GM12878 (cell line): ENCODE results near the gene ACSF3. TPM values are rescaled to one million over a fixed set of nuclear protein-coding genes. Genes with fewer than 3 reads are reported as not detected.

ENCODE experiments used
- ATAC-seq: fragments of 200-7000 bp; cut with Tn5 transposase; 3 replicates; pipeline ENCODE4 v1.9.1; 2020; ENCODE audit warnings: mild to moderate bottlenecking, moderate library complexity
- BruUV-seq: library from RNA; stranded (reverse); fragments of 400-500 nt; replicated peaks from 2 replicates; lab custom pipeline; 2021; lab: Mats Ljungman, UMichigan
- CTCF ChIA-PET: fragments of 300-600 bp; sonication (Branson Sonifier 250); formaldehyde crosslinking; extraction: SDS; loops from one replicate; lab custom pipeline; 2021; ENCODE audit warnings: inconsistent platforms; lab: Yijun Ruan, JAX
- POLR2A ChIA-PET: fragments of 350-600 bp; formaldehyde crosslinking; extraction: SDS; loops from one replicate; lab custom pipeline; 2021; ENCODE audit warnings: inconsistent platforms; lab: Charles Lee
- RAD21 ChIA-PET: fragments of 300-600 bp; sonication (Branson Sonifier 250); formaldehyde crosslinking; loops from one replicate; lab custom pipeline; 2023; ENCODE audit warnings: antibody characterized with exemption; ENCODE audit not compliant: unreplicated experiment; lab: Charles Lee
- SMC1A ChIA-PET: fragments of 300-600 bp; sonication (Branson Sonifier 250); formaldehyde crosslinking; loops from one replicate; lab custom pipeline; 2023; ENCODE audit not compliant: unreplicated experiment, uncharacterized antibody; lab: Charles Lee
- DNase-seq: peaks from one replicate; pipeline ENCODE4 v3.0.0-alpha.2; 2011; ENCODE audit warnings: low read depth, low spot score
- FAIRE-seq: peaks from 3 replicates; lab custom pipeline; 2011; peaks lifted over from hg19 to GRCh38; lab: Jason Lieb, UNC
- H2AFZ ChIP-seq: 2 replicates; pipeline ENCODE4 v1.6.0; 2011; ENCODE audit warnings: low read depth, low read length, control low read depth; ENCODE audit not compliant: control insufficient read depth
- H3K27ac ChIP-seq: 2 replicates; pipeline ENCODE4 v1.5.1; 2011; ENCODE audit warnings: control low read depth; ENCODE audit not compliant: control insufficient read depth, insufficient read depth
- H3K27me3 ChIP-seq, 2 experiments: replicated peaks in 1 of 2; 2 replicates each; pipeline versions ENCODE4 v1.6.0 to v1.6.1; 2011; ENCODE audit warnings: low read length in 1 of 2; ENCODE audit not compliant: control insufficient read depth in 2 of 2, insufficient read depth in 2 of 2
- H3K36me3 ChIP-seq, 2 experiments: 2 replicates each; pipeline ENCODE4 v1.5.1; 2011; ENCODE audit warnings: low read length in 1 of 2; ENCODE audit not compliant: control insufficient read depth in 2 of 2, insufficient read depth in 2 of 2
- H3K4me1 ChIP-seq: 2 replicates; pipeline ENCODE4 v1.6.1; 2011; ENCODE audit warnings: mild to moderate bottlenecking, low read length, moderate library complexity, mixed read lengths; ENCODE audit not compliant: control insufficient read depth, insufficient read depth
- H3K4me2 ChIP-seq: 2 replicates; pipeline ENCODE4 v1.6.0; 2011; ENCODE audit warnings: control low read depth; ENCODE audit not compliant: control insufficient read depth, insufficient read depth
- H3K4me3 ChIP-seq: fragments of 200-600 bp; sonication (generic); 2 replicates; pipeline ENCODE4 v1.5.1; 2016
- H3K79me2 ChIP-seq: 2 replicates; pipeline ENCODE4 v1.6.0; 2011; ENCODE audit warnings: low read length; ENCODE audit not compliant: control insufficient read depth, insufficient read depth
- H3K9ac ChIP-seq: 2 replicates; pipeline ENCODE4 v1.8.0; 2011; ENCODE audit warnings: low read length, control low read depth, mixed read lengths; ENCODE audit not compliant: control insufficient read depth, insufficient read depth
- H3K9me3 ChIP-seq: replicated peaks from 3 replicates; pipeline ENCODE4 v1.5.1; 2011; ENCODE audit warnings: mild to moderate bottlenecking, low read length; ENCODE audit not compliant: control insufficient read depth, insufficient read depth
- H4K20me1 ChIP-seq: 2 replicates; pipeline ENCODE4 v1.6.0; 2011; ENCODE audit not compliant: control insufficient read depth, insufficient read depth
- CHD1 ChIP-seq: IDR thresholded peaks from 2 replicates; pipeline ENCODE4 v1.6.1; 2012; ENCODE audit warnings: low read depth, low read length, improper control_type of control experiment
- E2F4 ChIP-seq: IDR thresholded peaks from 2 replicates; pipeline ENCODE4 v1.6.1; 2012; ENCODE audit warnings: low read depth, low read length, improper control_type of control experiment
- HDGF ChIP-seq: fragments of 450-650 bp; IDR thresholded peaks from 2 replicates; pipeline ENCODE4 v1.6.1; 2016; ENCODE audit warnings: antibody characterized with exemption
- MTA3 ChIP-seq: IDR thresholded peaks from 2 replicates; pipeline ENCODE4 v1.6.1; 2012; ENCODE audit warnings: low read length, inconsistent platforms, borderline replicate concordance
- RAD21 ChIP-seq: IDR thresholded peaks from 2 replicates; pipeline ENCODE4 v1.6.1; 2011; ENCODE audit warnings: mild to moderate bottlenecking, low read depth, low read length, moderate library complexity; ENCODE audit not compliant: insufficient read depth
- RCOR1 ChIP-seq: conservative IDR thresholded peaks from 2 replicates; pipeline ENCODE4 v1.6.1; 2012; ENCODE audit warnings: low read depth, low read length, improper control_type of control experiment
- SKIL ChIP-seq: fragments of 450-650 bp; IDR thresholded peaks from 2 replicates; pipeline ENCODE4 v1.6.1; 2017; ENCODE audit warnings: mild to moderate bottlenecking, low read depth, inconsistent platforms; ENCODE audit not compliant: poor library complexity, severe bottlenecking
- SMAD1 ChIP-seq: fragments of 450-650 bp; IDR thresholded peaks from 2 replicates; pipeline ENCODE4 v1.6.1; 2018; ENCODE audit warnings: mild to moderate bottlenecking, low read depth; ENCODE audit not compliant: partially characterized antibody
- SMAD5 ChIP-seq: IDR thresholded peaks from 2 replicates; pipeline ENCODE4 v1.6.1; 2016; ENCODE audit warnings: antibody characterized with exemption, low read depth
- SUPT20H ChIP-seq: IDR thresholded peaks from 2 replicates; pipeline ENCODE4 v1.6.1; 2011; ENCODE audit warnings: low read depth, mild to moderate bottlenecking, low read length, moderate library complexity, borderline replicate concordance; ENCODE audit not compliant: control insufficient read depth
- ZNF274 ChIP-seq: IDR thresholded peaks from one replicate; pipeline ENCODE4 v1.8.0; 2011; ENCODE audit not compliant: insufficient read length, insufficient read depth
- WGBS: methylation state at CpG from one replicate; pipeline ENCODE4 v1.1.6; 2016; ENCODE audit warnings: low lambda C conversion rate; ENCODE audit not compliant: insufficient replicate concordance, insufficient coverage; ENCODE audit errors: missing lambda C conversion rate; 5-methylcytosine and 5-hydroxymethylcytosine counted together
- in situ Hi-C: fragments of 300-500 bp; cut with MboI; formaldehyde crosslinking; loops from 9 replicates; pipeline ENCODE4 v1.14.3; 2018; ENCODE audit warnings: mixed read lengths
- intact Hi-C: fragments of 100-400 bp; cut with micrococcal nuclease; formaldehyde crosslinking; loops from one replicate; pipeline ENCODE4 v1.14.2; 2022; ENCODE audit not compliant: unreplicated experiment
- polyA plus RNA-seq, 11 experiments: library from polyadenylated mRNA; depleted of rRNA in 4 of 11; unstranded in 6 of 11; stranded (reverse) in 5 of 11; fragments of >200 nt; fragmentation: Nextera tagmentation in 4 of 11; fragmentation: Illumina TruSeq in 1 of 11; extraction: Ambion mirVana in 4 of 11; extraction: Trizol in 1 of 11; gene quantifications; 1 replicate in 1 of 11; 2 replicates in 10 of 11; pipeline versions ENCODE4 v1.2.1 to v1.2.3, GENCODE V29; 2011 to 2016; ENCODE audit warnings: inconsistent platforms in 2 of 11, missing spikeins in 2 of 11, low read depth in 1 of 11
- total RNA-seq, 4 experiments: library from RNA; depleted of rRNA in 3 of 4; stranded (reverse); fragments of >200 nt in 3 of 4; fragmentation: Illumina TruSeq in 1 of 4; extraction: Trizol in 1 of 4; gene quantifications; 2 replicates each; pipeline versions ENCODE4 v1.2.1 to v1.2.3, GENCODE V29; 2013 to 2021
- TF ChIP-seq, protein P1 (sequence below): fragments of 150-350 bp; IDR thresholded peaks from 2 replicates; pipeline ENCODE4 v1.6.1; 2016; ENCODE audit warnings: low read depth, low read length
- TF ChIP-seq, protein P2 (sequence below), 3 experiments: IDR thresholded peaks in 2 of 3; conservative IDR thresholded peaks in 1 of 3; 2 replicates each; pipeline ENCODE4 v1.5.1; 2011; ENCODE audit warnings: low read depth in 3 of 3, low read length in 3 of 3, mild to moderate bottlenecking in 3 of 3, control low read depth in 2 of 3, moderate library complexity in 2 of 3, inconsistent platforms in 1 of 3, mixed read lengths in 1 of 3; ENCODE audit not compliant: control insufficient read depth in 2 of 3, insufficient read depth in 1 of 3; ENCODE audit errors: extremely low read depth in 1 of 3

Gene ACSF3
- total and polyA plus RNA-seq, 10 of the 15 experiments (the other 5 are each of a cell fraction or from before 2014, with no cell fraction given) = 1.0 to 44.4 (median 25.8) TPM

DNA sequence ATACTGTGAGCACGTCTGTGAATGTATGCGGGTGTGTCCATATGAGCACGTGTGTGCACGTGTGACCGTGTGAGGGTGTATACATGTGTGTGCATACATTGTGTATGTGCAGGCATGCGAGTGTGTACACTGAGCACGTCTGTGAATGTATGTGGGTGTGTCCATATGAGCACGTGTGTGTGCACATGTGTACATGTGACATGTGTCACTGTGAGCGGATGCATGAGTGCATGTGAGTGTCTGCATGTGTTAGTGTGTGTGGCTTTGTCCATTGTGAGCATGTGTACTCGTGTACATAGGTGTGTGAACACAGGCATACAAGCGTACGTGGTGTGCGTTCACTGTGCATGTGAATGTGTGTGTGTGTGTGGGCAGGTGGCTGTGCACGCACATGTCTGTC, 17.5 kb upstream of the ACSF3 start (continued):
- no peak for TF ChIP-seq CHD1
- TF ChIP-seq, protein P1, sequence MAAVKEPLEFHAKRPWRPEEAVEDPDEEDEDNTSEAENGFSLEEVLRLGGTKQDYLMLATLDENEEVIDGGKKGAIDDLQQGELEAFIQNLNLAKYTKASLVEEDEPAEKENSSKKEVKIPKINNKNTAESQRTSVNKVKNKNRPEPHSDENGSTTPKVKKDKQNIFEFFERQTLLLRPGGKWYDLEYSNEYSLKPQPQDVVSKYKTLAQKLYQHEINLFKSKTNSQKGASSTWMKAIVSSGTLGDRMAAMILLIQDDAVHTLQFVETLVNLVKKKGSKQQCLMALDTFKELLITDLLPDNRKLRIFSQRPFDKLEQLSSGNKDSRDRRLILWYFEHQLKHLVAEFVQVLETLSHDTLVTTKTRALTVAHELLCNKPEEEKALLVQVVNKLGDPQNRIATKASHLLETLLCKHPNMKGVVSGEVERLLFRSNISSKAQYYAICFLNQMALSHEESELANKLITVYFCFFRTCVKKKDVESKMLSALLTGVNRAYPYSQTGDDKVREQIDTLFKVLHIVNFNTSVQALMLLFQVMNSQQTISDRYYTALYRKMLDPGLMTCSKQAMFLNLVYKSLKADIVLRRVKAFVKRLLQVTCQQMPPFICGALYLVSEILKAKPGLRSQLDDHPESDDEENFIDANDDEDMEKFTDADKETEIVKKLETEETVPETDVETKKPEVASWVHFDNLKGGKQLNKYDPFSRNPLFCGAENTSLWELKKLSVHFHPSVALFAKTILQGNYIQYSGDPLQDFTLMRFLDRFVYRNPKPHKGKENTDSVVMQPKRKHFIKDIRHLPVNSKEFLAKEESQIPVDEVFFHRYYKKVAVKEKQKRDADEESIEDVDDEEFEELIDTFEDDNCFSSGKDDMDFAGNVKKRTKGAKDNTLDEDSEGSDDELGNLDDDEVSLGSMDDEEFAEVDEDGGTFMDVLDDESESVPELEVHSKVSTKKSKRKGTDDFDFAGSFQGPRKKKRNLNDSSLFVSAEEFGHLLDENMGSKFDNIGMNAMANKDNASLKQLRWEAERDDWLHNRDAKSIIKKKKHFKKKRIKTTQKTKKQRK = no peak

DNA sequence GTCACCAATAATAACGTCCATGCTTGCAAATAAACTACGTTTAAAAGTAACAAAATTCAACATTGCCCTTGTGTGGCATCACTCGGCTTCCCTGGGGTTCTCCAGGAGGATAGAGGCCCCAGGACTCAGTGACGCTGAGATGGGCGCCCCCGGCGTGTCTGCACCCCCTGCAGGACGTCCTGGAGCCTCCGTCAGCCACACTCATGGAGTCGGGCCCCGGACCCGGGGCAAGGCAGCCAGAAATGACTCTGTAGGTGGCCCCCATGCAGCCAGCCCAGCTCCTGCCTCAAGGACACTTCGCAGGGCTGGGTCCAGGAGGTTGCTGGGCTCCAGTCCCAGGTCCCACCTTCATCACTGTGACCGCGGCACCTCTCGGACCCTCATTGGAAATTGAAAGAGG, 16.6 kb upstream of the ACSF3 start:
- POLR2A ChIA-PET = no interaction called here
- H4K20me1 ChIP-seq = no peaks in the 10 kb centered on the region
- FAIRE-seq = no peak
- 69% methylated on average over 16 of the region's 16 CpGs for WGBS
- TF ChIP-seq SKIL (no peak), E2F4 (no peak), SMAD1 (no peak), SMAD5 (no peak), CHD1 (no peak), ZNF274 (no peak), MTA3 (no peak), HDGF (no peak), SUPT20H (no peak), RCOR1 (no peak), RAD21 (no peak)
- TF ChIP-seq, protein P2, sequence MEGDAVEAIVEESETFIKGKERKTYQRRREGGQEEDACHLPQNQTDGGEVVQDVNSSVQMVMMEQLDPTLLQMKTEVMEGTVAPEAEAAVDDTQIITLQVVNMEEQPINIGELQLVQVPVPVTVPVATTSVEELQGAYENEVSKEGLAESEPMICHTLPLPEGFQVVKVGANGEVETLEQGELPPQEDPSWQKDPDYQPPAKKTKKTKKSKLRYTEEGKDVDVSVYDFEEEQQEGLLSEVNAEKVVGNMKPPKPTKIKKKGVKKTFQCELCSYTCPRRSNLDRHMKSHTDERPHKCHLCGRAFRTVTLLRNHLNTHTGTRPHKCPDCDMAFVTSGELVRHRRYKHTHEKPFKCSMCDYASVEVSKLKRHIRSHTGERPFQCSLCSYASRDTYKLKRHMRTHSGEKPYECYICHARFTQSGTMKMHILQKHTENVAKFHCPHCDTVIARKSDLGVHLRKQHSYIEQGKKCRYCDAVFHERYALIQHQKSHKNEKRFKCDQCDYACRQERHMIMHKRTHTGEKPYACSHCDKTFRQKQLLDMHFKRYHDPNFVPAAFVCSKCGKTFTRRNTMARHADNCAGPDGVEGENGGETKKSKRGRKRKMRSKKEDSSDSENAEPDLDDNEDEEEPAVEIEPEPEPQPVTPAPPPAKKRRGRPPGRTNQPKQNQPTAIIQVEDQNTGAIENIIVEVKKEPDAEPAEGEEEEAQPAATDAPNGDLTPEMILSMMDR (IDR thresholded peaks at IDR 0.05 in 2 of 3, conservative IDR thresholded peaks at IDR 0.05 in 1 of 3; ENCODE audit: control insufficient read depth in 2 of 3, extremely low read depth in 1 of 3, insufficient read depth in 1 of 3, low read depth in 3 of 3, low read length in 3 of 3) = no peak
- H3K27ac ChIP-seq = no peak overlapping the region
- H3K79me2 ChIP-seq = no peaks in the 10 kb centered on the region
- no peak overlapping the region for H3K9ac ChIP-seq
- no peaks in the 10 kb centered on the region for H3K4me1 ChIP-seq
- no peak for DNase-seq
- H3K4me2 ChIP-seq = no peak overlapping the region
- intact Hi-C loops (no loop called here), in situ Hi-C loops (no loop called here)
- RAD21 ChIA-PET = no interaction called here
- no peak overlapping the region for H3K4me3 ChIP-seq
- no TSS peak for BruUV-seq
- H3K27me3 ChIP-seq = no peaks in the 10 kb centered on the region; a peak in 1 of 4 replicates
- CTCF ChIA-PET = no interaction called here
- no peaks in the 10 kb centered on the region for H3K36me3 ChIP-seq
- SMC1A ChIA-PET = no interaction called here
- no peak overlapping the region for H2AFZ ChIP-seq
- peaks cover 7% of the 10 kb centered on the region; the same call in 2 of the 3 replicates for H3K9me3 ChIP-seq
- no peak for ATAC-seq
